HG02840 (cell line): Measurements from ENCODE around the gene USP15.
"Not testable (repeated sequence)": the region's sequence is repeated elsewhere in the genome, so short reads cannot be mapped to it uniquely, and the experiment has no call there.

ENCODE experiments used
- ATAC-seq: cut with Tn5 transposase; IDR thresholded peaks from one replicate; pipeline ENCODE4 v1.9.1; 2021; ENCODE audit warnings: mild to moderate bottlenecking, moderate library complexity, moderate number of reproducible peaks; ENCODE audit not compliant: unreplicated experiment, low FRiP score

USP15 gene

GRCh38 chr12:62313727-62314380 lies 53.6 kb downstream of the USP15 start:
- ATAC-seq = no peak

DNA sequence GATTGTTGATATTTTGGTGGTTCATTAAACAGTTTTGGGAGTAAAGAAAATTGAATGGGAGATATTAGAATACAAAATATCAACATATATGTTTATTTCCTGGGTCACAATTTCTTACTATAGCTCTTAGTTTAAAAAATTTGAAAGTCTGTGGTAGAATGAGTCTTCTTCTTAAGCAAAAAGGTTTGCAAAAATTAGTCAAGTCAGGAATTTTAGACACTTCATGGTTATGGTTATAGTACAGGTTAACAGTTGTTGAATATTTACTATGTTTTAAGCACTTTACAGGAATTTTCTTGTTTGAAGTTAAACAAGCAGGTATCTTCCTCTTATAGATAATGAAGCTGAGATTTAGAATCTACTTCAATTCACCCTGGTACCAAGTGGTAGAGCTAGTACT lies 56.8 kb downstream of the USP15 start:
- ATAC-seq = no peak

GRCh38 chr12:62319058-62319457 lies 58.9 kb downstream of the USP15 start:
- no peak for ATAC-seq

GRCh38 chr12:62320054-62320453 lies 59.9 kb downstream of the USP15 start:
- ATAC-seq = no peak

DNA sequence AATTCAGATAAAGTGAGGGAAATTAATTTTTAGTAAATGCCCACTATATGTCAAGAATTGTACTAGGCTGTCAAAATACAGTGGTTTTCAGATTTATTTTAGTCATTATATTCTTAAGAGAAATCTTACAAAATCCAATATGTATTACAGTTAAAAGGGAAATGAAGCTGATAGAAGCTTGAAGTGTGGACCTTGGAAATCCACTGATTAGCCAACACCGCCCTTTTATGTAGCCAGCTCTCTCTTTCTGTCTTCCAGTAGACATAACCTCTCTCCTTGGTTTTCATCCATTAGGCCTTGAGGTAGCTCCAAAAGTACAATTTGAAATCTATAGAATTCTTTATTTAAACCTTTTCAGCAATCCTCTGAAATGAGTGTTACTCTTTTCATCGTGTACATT lies 63.2 kb downstream of the USP15 start:
- no peak for ATAC-seq

- ATAC-seq = no peak
Measured at GRCh38 chr12:62328296-62328921, 68.2 kb downstream of the USP15 start.

GRCh38 chr12:62331306-62331705 lies 71.1 kb downstream of the USP15 start:
- no peak for ATAC-seq

- ATAC-seq = no peak
Measured at GRCh38 chr12:62332598-62332997, 72.4 kb downstream of the USP15 start.

DNA sequence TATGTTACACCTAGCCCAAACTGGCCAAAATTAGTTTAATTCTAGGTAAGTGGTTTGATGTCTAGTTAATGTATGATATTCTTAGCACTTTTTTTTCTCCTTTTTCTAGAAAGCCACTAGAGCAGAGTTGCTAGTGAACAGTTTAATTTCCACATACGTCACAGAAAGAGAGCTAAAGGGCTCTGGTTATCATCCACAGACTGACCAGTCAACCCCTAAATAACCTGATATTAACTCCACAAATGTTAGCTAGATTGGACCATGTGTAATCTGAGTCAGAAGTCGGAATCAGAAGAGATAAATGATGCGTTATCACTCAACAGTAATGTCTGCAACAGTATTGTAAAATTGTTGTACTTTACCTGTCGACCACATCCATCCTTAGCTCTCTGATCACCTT lies 74.9 kb downstream of the USP15 start:
- no peak for ATAC-seq

DNA sequence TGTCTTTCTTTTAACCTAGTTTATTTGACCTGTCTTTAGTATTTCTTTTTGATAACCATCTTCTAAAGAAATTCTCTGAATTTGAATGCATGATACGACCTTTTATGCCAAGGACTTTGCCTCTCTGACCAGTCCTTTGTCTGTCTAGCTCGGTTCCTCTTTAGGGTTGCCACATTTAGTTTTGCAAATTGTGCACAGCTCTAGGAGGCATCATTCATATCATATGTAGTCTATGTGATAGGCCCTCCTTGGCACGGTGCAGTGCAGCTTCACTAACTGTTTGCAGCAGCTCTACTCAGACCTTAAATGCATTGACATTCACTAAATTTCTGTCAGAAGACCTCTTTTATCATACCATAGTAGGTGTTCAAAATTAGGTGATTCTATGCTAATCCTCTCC lies 75.6 kb downstream of the USP15 start:
- ATAC-seq = no peak

- not testable (repeated sequence) for ATAC-seq
Measured at GRCh38 chr12:62337643-62338042, 77.4 kb downstream of the USP15 start.

DNA sequence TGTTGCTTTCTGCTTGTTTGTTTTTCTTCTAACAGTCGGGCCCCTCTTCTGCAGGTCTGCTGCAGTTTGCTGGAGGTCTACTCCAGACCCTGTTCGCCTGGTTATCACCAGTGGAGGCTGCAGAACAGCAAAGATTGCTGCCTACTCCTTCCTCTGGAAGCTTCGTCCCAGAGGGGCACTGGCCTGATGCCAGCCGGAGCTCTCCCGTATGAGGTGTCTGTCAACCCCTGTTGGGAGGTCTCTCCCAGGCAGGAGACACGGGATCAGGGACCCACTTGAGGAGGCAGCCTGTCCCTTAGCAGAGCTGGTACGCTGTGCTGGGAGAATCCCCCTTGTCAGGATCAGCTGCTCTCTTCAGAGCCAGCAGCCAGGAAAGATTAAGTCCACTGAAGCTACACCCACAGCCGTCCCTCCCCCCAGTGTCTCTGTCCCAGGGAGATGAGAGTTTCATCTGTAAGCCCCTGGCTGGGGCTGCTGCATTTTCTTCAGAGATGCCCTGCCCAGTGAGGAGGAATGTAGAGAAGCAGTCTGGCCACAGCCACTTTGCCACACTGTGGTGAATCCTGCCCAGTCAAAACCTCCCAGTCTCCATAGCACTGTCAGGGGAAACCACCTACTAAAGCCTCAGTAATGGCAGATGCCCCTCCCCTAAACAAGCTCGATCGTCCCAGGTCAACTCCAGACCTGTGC lies 82.6 kb downstream of the USP15 start:
- not testable (repeated sequence) for ATAC-seq

DNA sequence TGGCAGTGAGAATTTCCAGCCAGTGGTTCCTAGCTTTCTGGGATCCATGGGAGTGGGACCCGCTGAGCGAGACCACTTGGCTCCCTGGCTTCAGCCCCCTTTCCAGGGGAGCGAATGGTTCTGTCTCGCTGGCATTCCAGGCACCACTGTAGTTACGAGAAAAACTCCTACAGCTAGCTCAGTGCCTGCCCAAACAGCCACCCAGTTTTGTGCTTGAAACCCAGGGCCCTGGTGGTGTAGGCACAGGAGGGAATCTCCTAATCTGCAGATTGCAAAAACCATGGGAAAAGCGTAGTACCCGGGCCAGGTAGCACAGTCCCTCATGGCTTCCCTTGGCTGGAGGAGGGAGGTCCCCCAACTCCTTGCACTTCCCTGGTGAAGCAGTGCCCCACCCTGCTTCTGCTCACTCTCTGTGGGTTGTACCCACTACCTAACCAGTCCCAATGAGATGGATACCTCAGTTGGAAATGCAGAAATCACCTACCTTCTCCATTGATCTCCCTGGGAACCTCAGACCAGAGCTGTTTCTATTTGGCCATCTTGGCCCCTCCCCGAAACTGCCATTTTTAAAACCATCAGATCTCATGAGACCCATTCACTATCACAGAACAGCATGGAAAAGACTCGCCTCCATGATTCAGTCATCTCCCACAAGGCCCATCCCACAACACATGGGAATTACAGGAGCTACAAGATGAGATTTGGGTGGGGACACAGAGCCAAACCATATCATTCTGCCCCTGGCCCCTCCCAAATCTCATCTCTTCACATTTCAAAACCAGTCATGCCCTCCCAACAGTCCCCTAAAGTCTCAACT lies 83.3 kb downstream of the USP15 start:
- ATAC-seq = not testable (repeated sequence)

- not testable (repeated sequence) for ATAC-seq
Measured at GRCh38 chr12:62344731-62345556, 84.7 kb downstream of the USP15 start.

DNA sequence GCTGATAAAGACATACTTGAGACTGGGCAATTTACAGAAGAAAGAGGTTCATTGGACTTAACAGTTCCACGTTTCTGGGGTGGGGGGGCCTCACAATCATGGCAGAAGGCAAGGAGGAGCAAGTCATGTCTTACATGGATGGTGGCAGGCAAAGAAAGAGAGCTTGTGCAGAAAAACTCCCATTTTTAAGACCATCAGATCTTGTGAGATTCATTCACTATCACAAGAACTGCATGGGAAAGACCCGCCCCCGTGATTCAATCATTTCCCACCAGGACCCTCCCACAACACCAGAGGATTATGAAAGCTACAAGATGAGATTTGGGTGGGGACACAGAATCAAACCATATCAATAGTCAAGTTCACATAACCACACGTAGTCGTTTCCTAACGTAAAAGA lies 85.5 kb downstream of the USP15 start:
- no peak for ATAC-seq

DNA sequence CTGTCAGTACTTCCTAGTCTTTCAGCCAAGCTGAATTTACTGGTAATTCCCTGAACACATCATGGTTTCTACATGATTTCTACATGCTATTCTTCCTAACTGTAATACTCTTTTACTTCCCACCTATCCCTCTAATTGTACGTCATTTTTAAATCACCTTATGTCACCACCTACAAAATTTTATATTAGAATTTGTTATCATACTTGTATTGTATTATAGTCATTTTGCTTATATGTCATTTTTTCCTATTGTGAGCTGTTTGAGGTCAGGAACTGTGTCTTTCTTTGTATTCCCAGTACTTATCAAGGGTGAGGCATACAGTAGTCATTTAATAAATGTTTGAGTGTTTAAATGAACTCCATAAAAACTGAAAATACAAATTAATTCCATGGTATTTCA lies 86.6 kb downstream of the USP15 start:
- ATAC-seq = no peak

GRCh38 chr12:62347922-62348650 lies 87.9 kb downstream of the USP15 start:
- no peak for ATAC-seq

GRCh38 chr12:62350554-62350953 lies 90.3 kb downstream of the USP15 start:
- ATAC-seq = no peak

DNA sequence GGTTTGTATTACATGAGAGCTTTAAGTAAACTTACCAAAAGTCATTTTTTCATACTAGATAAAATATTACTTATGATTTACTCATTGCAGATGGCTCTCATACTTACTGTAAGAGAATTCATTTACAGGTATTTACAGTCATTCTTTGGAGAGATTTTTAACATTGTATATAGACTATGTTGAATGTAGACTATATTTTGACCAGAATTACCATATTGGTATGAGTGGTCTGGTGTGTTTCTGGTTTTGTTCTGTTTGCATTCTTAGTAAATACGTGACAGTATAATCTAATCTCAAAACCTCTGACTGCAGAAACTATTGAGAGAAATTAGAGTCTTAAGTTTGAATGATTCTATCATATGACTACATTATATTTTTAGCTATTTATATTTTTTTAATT lies 91.1 kb downstream of the USP15 start:
- ATAC-seq = no peak
